ENCODE measurements around the gene RPRD1A.

DNA sequence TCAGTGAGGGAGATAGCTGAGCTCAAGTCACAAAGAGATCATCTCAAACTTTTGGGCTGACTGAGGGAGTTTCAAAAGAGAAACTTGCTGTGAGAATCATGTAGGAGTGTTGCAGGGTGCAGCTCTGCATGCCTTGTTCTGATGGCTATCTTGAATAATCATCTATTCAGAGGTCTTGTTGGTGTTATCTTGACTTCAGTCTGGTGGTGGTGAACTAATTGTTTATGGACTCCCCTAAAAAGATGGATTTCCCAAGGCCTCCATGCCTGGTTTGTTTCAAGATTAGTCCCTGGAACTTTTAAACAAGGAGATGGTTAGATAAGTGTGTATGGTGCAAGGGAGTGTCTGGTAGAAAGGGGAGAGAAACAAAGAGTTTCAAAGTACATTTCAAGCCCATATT lies 32.0 kb upstream of the RPRD1A start:
- TF ChIP-seq TAF1 (IDR thresholded peaks at IDR 0.05; ENCODE audit: borderline replicate concordance, low read depth, low read length) (no peak), POLR2A (IDR thresholded peaks at IDR 0.05; ENCODE audit: low read depth, low read length) (no peak)
